M059J (cell line): ENCODE data around the gene MIB2. TPM values are rescaled to one million over a fixed set of nuclear protein-coding genes. Genes with fewer than 3 reads are reported as not detected.

Source experiments
- DNase-seq: peaks from one replicate; pipeline ENCODE4 v3.0.0-alpha.2; 2012; ENCODE audit warnings: low read depth
- total RNA-seq: library from RNA; depleted of rRNA; stranded (reverse); fragments of >200 nt; shearing (Covaris generic); gene quantifications from 2 replicates; pipeline ENCODE4 v1.2.3, GENCODE V29; 2014

MIB2 gene
- total RNA-seq, 1 experiment from 2014 or later, result 28.6 TPM

DNA sequence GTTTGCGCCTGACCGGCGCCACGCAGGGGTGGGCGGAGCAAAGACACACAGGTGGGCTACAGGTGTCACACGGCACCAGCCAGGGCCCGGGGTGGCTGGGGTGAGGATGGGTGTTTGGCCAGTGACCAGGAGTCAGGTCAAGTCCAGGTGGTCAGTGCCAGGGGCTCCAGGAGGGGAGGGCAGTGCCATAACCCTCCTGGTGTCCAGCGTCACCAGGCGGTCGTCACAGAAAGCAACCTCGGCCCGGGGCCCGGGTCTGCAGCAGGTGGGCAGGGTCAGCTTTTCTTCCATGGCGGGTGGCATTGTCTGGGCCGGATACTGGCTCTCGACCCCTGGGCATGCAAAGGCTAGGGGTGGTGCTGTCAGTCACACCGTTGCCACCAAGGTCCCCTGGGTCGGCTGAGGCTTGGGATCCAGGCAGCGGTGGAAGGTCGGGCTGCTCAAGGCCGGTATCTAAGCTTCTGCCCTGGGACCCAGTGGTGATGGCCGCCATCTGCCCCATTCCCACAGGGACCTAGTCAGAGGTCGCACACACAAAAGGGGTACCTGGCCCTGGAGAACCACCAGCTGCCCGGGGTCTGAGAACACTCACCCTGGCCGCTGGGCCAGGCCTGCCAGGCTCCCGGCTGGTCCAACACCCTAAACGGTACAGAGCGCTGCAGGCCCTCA is 17.1 kb upstream of the MIB2 start:
- no peak for DNase-seq

DNA sequence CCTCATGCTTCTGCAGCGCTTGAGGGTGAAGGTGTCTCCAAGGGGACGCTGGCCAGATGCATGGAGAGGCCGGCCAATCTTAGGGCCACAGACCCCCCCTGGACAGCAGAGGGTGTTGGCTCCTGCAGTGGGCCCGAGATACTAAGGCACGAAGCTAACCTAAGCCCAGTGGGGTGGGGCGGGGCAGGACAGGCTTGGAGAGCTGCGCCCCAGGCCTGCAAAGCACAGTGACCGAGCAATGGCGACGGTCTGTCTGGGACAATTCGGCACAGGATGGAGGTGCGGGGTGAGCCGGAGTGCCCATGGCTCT is 16.6 kb upstream of the MIB2 start:
- no peak for DNase-seq

DNA sequence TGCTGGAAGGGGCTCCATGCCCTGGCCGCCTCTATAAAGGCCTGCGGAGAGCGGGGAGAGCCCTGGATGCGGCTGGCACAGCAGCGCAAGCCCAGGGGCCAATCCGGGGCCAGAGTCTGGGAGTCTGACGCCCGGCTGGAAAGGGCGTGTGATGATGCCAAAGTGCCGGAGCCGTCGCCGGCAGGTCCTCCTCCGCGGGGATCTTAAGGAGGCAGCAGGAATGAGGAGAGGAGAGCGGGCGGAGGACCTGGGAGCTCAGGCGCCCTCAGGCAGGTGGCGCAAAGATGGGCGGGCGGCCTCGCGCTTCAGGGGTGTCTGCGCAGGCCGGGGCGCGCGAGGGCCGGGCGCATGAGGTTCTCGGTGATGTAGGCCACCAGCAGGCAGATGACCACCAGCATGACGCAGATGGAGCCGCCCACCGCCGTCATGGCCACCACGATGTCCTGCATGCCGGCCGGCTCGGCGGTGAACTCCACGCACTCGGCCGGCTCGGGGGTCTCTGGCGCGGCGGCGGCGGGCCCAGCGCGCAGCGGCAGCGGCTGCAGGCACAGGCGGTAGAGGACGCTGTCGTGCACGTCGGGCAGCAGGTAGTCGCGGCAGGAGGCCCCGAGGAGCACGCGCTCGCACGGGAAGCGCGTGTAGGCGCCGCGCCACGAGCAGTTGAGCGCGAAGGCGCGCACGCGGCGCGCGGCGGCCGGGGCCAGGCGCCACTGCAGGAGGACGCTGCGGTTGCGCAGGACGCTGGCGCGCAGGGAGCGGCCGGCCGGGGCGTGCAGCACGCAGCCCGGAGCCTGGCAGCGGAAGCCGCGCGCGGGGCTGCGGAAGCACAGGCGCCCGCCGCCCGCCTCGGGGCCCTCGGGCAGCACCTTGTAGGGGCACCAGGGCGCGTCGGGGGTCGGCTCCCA is 16.0 kb upstream of the MIB2 start:
- DNase-seq, result no peak

DNA sequence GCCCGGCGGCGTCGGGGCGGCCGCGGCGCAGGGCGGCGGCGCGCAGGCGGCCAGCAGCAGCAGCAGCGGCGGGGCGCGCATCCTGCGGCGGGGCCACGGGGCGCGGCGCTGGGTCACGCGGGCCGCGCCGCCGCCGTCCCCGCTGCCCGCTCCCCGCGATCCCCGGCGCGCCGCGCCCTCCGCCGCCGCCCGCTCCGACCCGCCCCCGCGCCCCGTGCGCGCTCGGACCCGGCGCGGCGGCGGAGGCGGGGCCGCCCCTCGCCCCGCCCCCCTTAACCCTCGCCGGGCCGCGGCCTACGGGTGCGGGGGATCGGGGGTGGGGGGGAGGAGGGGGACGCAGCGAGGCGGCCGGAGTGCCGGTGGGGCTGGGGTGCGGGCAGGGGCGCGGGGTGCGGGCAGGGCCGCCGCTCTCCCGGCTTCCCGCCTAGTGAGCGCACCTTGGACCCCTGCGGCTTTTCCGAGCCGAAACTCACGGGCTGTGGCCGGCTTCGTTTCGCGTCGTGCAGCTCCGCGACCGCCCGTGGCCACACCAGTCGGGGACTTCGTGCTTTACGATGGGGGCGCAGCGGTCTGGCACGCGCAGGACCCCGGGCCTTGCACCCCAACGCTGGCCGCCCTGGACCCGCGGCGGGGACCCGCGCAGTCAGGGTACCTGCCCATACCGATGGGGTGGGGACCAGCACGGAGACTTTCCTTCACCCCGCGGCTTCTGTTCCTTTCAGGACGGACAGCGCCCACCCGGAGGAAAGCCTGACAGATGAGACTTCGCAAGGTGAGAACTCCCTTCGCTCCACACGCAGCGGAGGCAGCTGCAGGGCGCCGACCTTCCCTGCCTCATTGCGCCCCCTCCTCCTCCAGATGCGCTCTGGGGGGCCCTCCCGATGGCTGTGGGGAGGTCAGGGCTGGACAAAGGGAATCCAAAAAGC is 15.1 kb upstream of the MIB2 start, which contains the start of gene FNDC10:
Gene FNDC10 (minus strand): TSS at position 201 of the 926 bp plus-strand sequence. CDS start 120 bp downstream, at position 81.
- no peak for DNase-seq

DNA sequence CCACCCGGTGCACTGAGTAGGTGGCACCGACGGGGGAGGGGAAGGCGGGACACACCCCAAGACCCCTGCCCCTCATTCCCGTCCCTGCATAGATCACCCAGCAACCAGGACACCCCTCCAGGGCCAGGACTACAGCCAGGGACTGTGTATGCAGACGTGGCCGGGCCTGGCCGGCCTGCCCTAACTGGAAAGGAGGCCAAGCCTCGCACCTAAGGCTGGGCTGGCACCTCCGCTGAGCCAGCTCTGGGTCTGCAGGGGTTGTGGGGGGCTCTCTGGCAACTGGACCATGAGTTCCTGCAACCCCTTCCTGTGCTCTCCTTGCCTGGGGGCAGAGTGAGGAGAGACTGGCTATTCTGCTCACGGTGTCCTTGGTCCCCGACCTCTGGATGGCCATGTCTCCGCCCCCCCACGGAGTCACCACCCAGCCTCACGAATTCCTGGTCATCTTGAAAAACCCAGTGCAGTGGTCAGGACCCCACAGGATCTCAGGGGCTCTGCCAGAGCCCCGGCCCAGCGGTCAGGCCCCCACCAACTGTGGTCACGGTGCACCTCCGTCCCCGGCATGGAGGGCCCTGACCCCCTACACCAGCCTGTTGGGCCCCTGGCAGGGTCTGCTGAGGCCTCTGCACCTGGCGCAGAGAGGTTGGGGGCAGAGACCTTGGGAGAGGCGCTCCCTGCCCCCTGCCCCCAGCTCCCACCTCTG is 14.3 kb upstream of the MIB2 start:
- no peak for DNase-seq

DNA sequence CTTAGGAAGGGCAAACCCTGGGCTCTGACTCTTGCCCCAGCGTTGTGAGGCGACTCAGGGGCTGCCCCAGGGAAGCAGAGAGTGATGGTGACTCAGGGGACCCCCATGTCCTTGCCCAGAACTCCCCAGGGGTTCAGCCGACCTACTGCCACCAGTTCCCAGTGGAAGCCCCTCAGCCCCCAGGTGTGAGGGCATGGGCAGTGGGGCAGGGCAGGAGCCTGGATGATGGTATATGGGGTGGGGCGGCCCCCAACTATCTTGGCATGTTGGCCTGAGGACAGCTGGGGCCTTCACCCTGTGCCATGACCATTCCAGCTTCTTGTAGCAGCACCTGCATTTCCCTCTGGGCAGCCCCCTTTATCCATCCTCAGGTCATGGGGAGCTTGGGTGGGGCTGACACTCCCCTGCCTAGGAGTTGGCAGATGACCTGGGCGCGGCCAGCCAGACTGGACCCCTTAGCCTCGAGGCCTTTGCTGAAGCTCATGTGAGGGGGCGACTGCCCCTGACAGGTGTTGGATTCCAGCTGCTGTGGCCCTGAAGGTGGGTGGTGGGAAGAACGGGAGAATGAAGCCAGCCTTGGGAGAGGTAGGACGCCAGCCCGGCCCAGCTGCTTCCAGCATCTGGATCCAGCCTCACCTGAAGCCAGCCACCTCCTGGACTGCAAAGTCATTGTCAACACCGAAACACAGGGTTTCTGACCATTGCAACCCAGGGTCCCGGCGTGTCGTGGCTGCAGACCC is 13.6 kb upstream of the MIB2 start:
- DNase-seq, result no peak

DNA sequence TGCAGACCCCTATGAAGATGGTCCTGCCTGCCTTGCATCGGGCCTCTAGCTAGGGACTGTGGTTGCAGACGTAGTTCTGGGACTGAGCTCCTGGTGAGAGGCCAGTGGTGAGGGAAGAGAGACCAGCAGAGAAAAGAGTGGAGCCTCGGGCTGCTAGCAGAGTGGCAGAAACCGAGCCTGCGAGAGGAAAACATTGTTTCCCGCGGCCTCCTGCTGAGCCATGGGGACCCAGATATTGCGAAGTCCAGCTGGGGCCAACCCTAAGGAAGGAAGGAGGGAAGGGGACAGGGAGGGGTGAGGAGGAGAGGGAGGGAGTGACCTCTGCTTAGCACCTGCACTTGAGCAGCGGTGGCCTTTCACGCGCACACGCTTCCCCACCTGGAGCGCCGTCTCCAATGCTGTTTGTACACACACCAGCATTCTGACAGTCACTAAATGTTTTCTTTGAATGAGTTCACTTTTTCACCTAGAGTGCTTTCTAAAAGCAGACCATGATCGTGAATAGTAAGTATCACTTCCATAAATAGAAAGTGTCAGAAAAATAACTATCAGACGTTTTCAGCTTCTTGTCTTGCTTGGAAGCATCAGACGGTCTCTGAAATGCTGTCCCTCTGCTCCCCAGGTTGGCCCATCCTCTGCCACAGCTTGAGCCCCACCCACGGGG is 12.9 kb upstream of the MIB2 start:
- DNase-seq, result no peak

DNA sequence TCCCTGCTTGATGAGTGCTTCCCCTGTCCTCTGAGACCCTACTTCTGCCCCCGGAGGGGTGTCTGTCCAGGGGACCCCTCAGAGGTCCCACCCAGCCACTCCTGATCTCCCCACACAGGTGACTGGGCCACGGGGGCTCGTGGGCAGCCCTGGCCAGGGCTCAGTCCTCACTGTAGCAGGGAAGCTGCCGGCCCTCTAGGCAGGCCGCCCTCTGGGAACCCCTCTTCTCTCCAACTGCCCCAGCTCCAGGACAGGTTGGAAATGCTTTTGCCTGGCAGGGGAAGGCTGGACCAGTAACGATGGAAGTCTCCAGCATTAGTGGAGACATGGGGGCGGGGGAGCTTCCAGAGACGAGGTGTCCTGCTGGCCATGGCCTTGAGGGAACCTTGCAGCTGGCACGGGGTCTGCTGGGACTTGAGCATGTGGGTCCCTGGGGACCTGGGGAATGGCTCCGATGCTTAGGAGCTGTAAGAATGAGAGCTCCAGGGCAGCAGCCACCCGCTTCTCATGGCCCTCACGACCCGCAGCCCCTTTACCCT is 12.3 kb upstream of the MIB2 start:
- no peak for DNase-seq

DNA sequence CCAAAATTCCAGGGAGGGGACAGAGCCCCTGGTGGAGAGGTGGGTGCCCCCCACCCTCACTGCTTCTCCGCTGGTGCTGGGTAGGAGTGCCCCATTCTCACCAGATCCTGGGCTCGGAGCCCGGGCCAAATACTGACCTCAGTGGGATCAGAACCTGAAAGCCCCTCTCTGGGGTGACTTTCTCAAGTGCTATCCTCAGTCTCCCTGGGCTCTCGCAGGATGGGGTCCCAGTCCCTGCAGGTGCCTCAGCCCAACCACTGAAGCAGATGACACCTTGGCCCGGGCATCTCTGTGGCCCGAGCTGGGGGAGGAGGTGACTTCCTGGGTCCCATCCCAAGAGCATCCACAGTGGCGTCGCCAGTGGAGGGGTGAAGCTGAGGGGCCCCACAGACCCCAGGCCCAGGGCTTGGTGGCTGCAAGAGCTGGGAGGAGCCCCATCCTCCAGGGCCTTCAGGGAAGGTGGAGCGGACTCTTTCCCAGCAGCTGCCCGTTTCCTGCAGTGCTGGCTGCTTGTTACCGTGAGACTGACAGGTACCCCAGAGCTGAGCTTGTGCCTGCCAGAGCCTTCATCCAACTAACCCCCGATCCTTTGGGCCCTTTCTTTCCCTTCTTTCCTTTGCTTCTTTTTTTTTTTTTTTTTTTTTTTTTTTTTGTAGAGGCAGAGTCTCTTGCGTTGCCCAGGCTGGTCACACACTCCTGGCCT is 11.5 kb upstream of the MIB2 start:
- DNase-seq, result no peak

DNA sequence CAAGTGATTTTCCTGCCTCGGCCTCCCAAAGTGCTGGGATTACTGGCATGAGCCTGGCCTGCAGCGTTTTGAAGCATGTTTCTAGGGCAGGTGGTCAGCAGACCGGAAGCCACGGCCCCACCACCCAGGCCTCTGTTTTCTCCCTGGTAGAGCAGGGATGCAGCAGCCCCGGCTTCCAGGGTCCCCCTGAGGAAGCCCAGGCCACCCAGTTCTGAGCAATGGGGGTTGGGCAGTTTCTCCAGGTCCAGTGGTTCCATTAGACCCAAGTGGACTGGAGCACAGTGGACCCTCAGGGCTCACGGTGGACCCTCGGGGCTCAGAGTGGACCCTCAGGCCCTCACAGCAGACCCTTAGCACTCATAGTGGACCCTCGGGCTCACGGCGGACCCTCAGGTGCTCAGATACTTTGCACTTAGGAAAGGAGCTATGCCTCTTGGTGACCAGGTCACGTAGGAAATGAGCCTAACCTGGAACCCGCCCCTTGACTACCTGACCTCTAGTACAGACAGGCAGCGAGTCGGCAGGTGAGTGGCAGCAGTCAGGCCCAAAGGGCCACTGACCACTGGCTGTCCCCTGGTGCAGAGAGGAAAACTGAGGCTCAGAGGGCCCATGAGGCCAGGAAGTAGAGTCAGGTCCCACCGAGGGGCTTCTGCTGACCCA is 10.8 kb upstream of the MIB2 start:
- DNase-seq, result no peak

DNA sequence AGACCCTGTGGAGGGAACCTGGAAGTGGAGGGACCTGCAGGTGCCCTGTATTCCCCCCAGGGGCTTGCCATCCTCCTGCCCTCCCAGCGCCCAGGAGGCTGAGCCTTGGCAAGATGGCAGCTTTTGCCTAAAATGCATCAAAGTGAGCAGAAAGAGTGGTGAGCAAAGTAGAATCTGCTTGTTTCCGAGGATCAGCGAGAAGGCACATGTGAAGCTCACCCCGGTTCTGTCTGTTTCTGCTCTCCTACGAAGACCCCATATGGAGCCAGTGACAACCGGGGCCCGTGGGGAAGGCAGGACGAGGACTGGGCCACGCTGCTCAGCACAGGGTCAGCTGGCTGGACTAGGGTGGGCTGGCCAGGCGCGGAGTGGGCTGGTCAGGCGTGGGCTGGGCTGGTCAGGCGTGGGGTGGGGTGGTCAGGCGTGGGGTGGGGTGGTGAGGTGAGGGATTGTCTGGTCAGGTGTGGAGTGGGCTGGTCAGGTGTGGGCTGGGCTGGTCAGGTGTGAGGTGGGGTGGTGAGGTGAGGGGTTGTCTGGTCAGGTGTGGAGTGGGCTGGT is 10.2 kb upstream of the MIB2 start:
- DNase-seq, result no peak

DNA sequence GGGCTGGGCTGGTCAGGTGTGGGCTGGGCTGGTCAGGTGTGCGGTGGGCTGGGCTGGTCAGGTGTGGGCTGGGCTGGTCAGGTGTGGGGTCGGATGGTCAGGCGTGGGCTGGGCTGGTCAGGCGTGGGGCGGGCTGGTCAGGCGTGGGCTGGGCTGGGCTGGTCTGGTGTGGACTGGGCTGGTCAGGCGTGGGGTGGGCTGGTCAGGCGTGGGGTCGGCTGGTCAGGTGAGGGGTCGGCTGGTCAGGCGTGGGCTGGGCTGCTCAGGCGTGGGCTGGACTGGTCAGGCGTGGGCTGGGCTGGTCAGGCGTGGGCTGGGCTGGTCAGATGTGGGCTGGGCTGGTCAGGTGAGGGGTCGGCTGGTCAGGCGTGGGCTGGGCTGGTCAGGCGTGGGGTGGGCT is 9.6 kb upstream of the MIB2 start:
- DNase-seq, result no peak

DNA sequence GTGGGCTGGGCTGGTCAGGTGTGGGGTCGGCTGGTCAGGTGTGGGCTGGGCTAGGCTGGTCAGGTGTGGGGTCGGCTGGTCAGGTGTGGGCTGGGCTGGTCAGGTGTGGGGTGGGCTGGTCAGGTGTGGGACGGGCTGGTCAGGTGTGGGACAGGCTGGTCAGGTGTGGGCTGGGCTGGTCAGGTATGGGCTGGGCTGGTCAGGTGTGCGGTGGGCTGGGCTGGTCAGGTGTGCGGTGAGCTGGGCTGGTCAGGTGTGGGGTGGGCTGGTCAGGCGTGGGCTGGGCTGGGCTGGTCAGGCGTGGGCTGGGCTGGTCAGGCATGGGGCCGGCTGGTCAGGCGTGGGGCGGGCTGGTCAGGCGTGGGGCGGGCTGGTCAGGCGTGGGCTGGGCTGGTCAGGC is 9.1 kb upstream of the MIB2 start:
- no peak for DNase-seq

DNA sequence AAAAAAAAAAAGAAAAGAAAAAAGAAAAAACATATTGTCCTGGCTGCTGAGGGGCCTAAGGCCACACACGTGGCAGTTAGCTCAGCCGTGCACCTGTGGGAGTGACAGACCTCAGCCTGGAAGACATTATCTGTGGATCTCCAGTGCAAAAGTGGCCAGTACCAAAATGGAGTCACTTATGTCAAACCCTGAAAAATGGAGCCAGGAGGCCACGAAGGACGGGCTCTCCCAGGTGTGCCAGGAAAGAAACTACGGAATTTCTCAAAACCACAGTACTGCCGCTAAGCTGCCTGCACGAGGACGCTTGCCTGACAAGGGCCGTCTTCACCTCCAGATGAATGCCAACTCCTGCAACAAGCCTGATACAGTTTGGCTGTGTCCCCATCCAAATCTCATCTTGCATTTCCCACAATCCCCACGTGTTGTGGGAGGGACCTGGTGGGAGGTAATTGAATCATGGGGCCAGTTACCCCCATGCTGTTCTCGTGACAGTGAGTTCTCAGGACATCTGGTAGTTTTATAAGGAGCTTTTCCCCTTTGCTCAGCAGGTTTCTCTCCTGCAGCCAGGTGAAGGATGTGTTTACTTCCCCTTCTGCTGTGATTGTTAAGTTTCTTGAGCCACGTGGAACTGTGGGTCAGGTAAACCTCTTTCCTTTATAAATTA is 5.3 kb upstream of the MIB2 start:
- DNase-seq, result no peak

DNA sequence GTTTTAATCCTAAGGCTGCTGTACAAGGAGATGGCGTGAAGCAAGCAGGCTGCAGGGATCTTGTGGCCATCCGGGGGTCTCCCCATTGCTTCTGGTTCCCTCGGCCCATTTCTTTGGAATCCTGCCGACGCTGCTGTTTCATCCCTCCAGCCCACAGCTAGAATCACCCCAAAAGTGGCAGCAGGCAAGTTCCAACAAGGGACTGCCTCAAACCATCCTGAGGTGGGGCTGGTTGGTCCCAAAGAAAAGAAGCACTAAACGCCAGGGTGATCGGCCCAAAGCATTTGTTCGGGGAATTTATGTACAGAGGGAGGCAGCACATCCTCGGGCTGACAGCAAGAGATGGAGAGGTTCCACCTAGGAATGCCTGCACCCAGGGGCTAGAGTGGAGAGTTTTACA is 4.5 kb upstream of the MIB2 start:
- no peak for DNase-seq

DNA sequence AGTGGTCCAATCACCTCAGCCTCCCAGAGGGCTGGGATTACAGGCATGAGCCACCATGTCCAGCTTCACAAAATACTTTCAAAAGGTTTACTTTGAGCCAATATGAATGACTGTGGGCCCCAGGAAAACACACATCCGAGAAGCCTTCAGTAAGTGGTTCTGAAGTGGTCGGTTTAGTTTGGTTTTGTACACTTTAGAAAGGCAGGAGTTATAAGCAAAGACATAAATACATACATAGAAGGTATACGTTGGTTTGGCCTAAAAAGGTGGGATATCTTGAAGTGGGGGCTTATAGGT is 3.2 kb upstream of the MIB2 start:
- no peak for DNase-seq

DNA sequence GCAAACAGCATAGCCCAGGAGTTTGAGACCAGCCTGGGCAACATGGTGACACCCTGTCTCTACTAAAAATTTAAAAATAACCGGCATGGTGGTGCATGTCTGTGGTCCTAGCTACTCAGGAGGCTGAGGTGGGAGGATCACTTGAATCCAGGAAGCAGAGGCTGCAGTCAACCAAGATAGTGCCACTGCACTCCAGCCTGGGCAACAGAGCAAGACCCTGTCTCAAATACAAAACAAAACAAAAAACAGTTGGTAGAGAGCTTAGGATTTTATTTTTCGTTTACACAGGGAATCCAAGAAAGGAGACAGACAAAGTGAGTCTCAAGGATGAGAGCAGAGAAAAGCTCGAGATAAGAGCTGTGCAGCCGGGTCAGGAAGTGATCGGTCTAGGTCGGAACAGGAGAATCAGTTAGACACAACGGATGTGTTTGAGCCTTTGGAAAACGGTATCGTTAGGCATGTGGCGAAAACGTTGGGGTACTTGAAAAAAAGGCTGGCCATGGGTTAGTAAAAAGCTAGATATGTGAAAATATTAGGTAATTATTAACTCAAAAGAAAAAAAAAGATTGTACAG is 1.7 kb upstream of the MIB2 start:
- no peak for DNase-seq
